A549 treated with AZD9567 at 1 μM for 4 hours (cell line): Measurements from ENCODE around the gene RADIL. TPM values are rescaled to one million over a fixed set of nuclear protein-coding genes. Genes with fewer than 3 reads are reported as not detected.

Experiments
- total RNA-seq: library from RNA; stranded (reverse); fragments of 200-300 nt; extraction: Qiagen RNA extraction; gene quantifications from 5 replicates; pipeline ENCODE4 v1.2.3, GENCODE V29; 2022; ENCODE audit not compliant: insufficient read depth

The RADIL gene, protein sequence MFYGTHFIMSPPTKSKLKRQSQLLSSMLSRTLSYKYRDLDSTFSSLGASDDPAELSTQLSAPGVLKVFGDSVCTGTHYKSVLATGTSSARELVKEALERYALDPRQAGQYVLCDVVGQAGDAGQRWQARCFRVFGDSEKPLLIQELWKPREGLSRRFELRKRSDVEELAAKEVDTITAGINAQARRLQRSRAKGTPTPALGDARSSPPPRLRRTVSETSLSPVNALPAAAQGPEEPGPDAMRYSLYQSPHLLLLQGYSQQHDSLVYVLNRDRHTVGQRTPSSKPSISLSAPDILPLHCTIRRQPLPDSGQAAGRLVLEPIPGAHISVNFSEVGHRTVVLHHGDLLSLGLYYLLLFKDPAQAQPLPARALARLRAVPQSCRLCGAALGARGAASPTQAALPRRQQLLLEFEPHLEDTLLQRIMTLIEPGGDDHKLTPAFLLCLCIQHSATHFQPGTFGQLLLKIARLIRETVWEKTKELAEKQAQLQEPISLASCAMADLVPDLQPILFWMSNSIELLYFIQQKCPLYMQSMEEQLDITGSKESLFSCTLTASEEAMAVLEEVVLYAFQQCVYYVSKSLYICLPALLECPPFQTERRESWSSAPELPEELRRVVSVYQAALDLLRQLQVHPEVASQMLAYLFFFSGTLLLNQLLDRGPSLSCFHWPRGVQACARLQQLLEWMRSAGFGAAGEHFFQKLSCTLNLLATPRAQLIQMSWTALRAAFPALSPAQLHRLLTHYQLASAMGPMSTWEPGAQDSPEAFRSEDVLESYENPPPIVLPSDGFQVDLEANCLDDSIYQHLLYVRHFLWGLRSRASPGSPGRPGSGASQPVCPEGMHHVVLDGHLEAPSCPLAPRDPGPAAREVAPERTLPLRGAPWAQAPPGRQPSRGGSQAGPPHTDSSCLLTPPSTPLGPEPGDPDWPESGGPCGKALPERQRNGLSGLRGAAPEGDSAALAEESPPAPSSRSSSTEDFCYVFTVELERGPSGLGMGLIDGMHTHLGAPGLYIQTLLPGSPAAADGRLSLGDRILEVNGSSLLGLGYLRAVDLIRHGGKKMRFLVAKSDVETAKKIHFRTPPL
- total RNA-seq: 1.7 to 3.1 TPM (median 2.5 TPM) in 5 replicates

DNA sequence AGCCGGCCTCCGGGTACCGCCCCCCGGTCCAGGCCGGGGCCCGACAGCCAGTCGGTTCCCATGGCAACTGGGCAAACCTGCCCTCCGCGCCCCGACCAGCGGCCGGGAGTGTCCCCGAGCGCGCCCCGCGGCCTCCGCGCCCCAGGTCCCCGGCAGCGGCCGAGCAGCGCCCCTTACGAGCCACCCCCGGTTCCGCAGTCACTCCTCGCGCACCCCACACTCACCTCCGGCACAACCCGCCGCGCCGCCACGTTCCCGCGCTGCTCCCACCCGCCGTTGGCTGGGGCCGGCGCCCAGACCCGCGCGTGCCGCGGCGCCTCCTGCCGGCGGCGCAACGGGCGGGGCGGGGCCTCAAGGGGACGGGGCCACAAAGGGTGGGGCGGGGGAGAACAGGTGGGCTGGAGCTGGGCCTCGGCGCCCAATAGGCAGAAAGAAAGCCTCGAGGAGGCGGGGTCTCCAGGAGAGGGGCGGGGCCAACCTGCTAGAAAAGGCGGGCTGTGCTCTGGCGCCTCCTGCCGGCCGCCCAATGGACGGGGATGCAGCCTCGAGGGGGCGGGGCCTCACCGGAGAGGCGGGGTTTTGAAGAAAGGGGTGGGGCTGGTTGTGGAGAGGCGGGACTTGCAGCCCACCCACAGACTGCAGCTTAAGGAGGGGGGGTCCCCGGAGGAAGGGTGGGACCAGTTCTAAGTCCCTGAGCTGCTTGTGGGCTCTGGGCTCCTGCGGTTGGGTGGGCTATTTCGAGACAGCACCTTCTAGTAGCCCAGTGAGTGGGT lies at the start of gene RADIL:
Gene RADIL, minus strand, starts transcription at position 345 of the 773 bp plus-strand sequence. CDS start 5,577 bp downstream, outside the sequence.

DNA sequence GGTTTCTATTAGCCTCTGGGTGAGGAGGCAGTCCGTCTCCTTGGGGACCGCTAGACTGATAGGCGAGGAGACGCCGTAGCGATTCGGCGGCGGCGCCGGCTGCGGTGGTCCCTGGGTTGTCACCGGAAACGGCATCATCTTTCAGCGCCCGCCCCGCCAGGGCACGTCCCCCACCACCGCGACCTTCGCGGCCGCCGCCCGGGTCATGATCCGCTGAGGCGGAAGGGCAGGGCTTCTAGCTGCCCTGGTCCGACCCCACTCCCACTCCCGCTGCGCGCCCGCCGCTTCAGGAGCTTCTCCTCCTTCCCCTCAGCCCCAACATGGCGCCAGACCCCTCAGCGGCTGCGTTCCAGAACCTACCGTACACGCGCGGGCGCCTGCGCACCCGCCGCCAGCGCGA lies 21.8 kb downstream of the RADIL start, which contains the start of gene PAPOLB:
Gene PAPOLB, minus strand, starts transcription at position 358 of the 400 bp plus-strand sequence. Its CDS starts 220 bp downstream, at position 138.

DNA sequence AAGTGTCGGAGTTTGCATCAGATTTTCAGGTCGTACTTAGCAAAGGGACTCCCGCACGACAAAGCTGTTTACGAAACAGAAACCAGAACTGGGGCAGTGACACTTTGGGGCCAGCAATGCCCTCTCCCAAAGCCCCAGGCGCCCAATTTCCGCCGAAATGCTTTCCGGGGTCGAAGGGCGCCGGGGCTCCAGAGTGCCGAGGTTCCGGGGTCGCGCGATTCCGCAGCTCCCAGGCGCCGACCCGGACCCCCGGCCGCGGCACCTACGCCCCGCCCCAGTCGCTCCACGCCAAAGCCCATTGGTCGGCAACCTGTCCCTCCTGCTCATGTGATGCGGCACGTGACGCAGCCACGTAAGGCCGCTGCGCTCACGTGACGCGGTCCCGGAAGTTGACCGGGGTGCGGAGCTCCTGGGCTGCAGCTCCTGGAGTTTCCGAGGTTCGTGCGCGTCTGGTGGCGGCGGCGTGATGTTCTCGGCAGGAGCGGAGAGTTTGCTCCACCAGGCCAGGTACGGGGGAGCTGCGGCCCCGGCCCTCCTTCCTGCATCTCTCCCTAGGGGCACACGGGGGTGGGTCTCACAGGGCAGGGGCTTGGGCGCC lies 108.2 kb downstream of the RADIL start, which contains the start of gene AP5Z1:
Gene AP5Z1, plus strand, starts transcription at position 374 of the 598 bp plus-strand sequence. Its CDS starts 93 bp downstream, at position 467.

Other genes with a start within 250 kb of the RADIL start
- gene FOXK1, start 201.4 kb downstream of the RADIL start, total RNA-seq: 9.0 to 11.6 TPM (median 10.7 TPM) in 5 replicates
- 18.8 to 43.4 TPM (median 35.6 TPM) in 5 replicates for gene AP5Z1, start 108.1 kb downstream of the RADIL start, total RNA-seq
- gene PAPOLB, start 21.7 kb downstream of the RADIL start, total RNA-seq: not detected in 5 replicates
- gene MMD2, start 75.5 kb upstream of the RADIL start, total RNA-seq: not detected in 5 replicates
- 5.7 to 7.0 TPM (median 6.4 TPM) in 5 replicates for gene RBAK, start 162.1 kb upstream of the RADIL start, total RNA-seq